NCI-H187 treated with DMSO at 0.1 percent for 48 hours (cell line): ENCODE measurements around the gene FEM1A.
"Not testable (repeated sequence)": the region's sequence is repeated elsewhere in the genome, so short reads cannot be mapped to it uniquely, and the experiment has no call there.

Experiments used
- DNase-seq: peaks from one replicate; lab custom pipeline; 2025; lab: John Stamatoyannopoulos, UW

The FEM1A gene

GRCh38 chr19:4791183-4792018 is at the start of gene FEM1A:
Gene FEM1A, plus strand, starts transcription at chr19:4791734. Its CDS starts 121 bp downstream, at chr19:4791855.
- DNase-seq = peak; percentile 99

- DNase-seq = peak; percentile 93
Measured at GRCh38 chr19:4742723-4743646, 48.5 kb upstream of the FEM1A start.

- DNase-seq = no peak
Measured at GRCh38 chr19:4744451-4745174, 46.9 kb upstream of the FEM1A start.

GRCh38 chr19:4745175-4745574 is 46.4 kb upstream of the FEM1A start:
- not testable (repeated sequence) for DNase-seq

- DNase-seq = no peak
Measured at GRCh38 chr19:4745986-4746385, 45.5 kb upstream of the FEM1A start.

- DNase-seq = no peak
Measured at GRCh38 chr19:4748185-4748584, 43.3 kb upstream of the FEM1A start.

GRCh38 chr19:4748589-4748988 is 42.9 kb upstream of the FEM1A start:
- no peak for DNase-seq

GRCh38 chr19:4749870-4750590 is 41.5 kb upstream of the FEM1A start:
- no peak for DNase-seq

GRCh38 chr19:4754248-4754647 is 37.3 kb upstream of the FEM1A start:
- DNase-seq = no peak

GRCh38 chr19:4755459-4755858 is 36.1 kb upstream of the FEM1A start:
- no peak for DNase-seq

GRCh38 chr19:4758082-4758481 is 33.5 kb upstream of the FEM1A start:
- no peak for DNase-seq

- no peak for DNase-seq
Measured at GRCh38 chr19:4758659-4759058, 32.9 kb upstream of the FEM1A start.

GRCh38 chr19:4759388-4760284 is 31.9 kb upstream of the FEM1A start:
- peak; percentile 76 for DNase-seq

- no peak for DNase-seq
Measured at GRCh38 chr19:4760285-4760650, 31.3 kb upstream of the FEM1A start.

- DNase-seq = no peak
Measured at GRCh38 chr19:4763021-4763420, 28.5 kb upstream of the FEM1A start.

GRCh38 chr19:4764393-4764660 is 27.2 kb upstream of the FEM1A start:
- no peak for DNase-seq

- DNase-seq = peak; percentile 80
Measured at GRCh38 chr19:4768934-4769777, 22.4 kb upstream of the FEM1A start.

GRCh38 chr19:4772566-4772965 is 19.0 kb upstream of the FEM1A start:
- DNase-seq = no peak

- DNase-seq = no peak
Measured at GRCh38 chr19:4773047-4773640, 18.4 kb upstream of the FEM1A start.
